Stimulated activated CD8-positive, alpha-beta memory T cell treated with anti-CD3 and anti-CD28 coated beads, Interleukin-7, amount 100 ng/mL, for 48 hours (primary cell): Measurements from ENCODE around the gene PAQR6.

Experiments used
- DNase-seq, 2 donors: peaks; one replicate each; pipeline ENCODE4 v3.0.0-alpha.2; 2020; ENCODE audit warnings: low read depth in 1 of 2; ENCODE audit errors: extremely low read depth in 1 of 2

Gene PAQR6

GRCh38 chr1:156247460-156248322 lies at the start of gene PAQR6:
Gene PAQR6, minus strand, starts transcription at chr1:156248056. Its CDS starts 1,325 bp downstream, at chr1:156246731.
- no peak for DNase-seq

- DNase-seq, result no peak
Observed at GRCh38 chr1:156295391-156295947, 47.6 kb upstream of the PAQR6 start, which contains the start of gene GLMP. Gene GLMP, minus strand, starts transcription at chr1:156295679. Its CDS starts 34 bp downstream, at chr1:156295645.

GRCh38 chr1:156293895-156294294 lies 46.0 kb upstream of the PAQR6 start:
- DNase-seq, result no peak

- no peak for DNase-seq
Observed at GRCh38 chr1:156293098-156293434, 45.2 kb upstream of the PAQR6 start.

GRCh38 chr1:156291226-156292061 lies 43.6 kb upstream of the PAQR6 start:
- DNase-seq, result no peak

- DNase-seq, result no peak
Observed at GRCh38 chr1:156289857-156290256, 42.0 kb upstream of the PAQR6 start.

GRCh38 chr1:156286061-156286460 lies 38.2 kb upstream of the PAQR6 start:
- no peak for DNase-seq

GRCh38 chr1:156285437-156285836 lies 37.6 kb upstream of the PAQR6 start:
- no peak for DNase-seq

GRCh38 chr1:156284757-156285156 lies 36.9 kb upstream of the PAQR6 start:
- DNase-seq, result no peak

- DNase-seq, result no peak
Observed at GRCh38 chr1:156284112-156284511, 36.3 kb upstream of the PAQR6 start, which contains the start of gene TMEM79. Gene TMEM79, plus strand, starts transcription at chr1:156284325. Its CDS starts 902 bp downstream, at chr1:156285227.

GRCh38 chr1:156283521-156283920 lies 35.7 kb upstream of the PAQR6 start:
- DNase-seq, result no peak

GRCh38 chr1:156282479-156283222 lies 34.8 kb upstream of the PAQR6 start, which contains the start of gene SMG5:
Gene SMG5, minus strand, starts transcription at chr1:156282825. Its CDS starts 145 bp downstream, at chr1:156282680.
- peak; percentile 88 to 94 for DNase-seq

- no peak for DNase-seq
Observed at GRCh38 chr1:156281693-156282478, 34.0 kb upstream of the PAQR6 start.

- peak; percentile 45 to 55 for DNase-seq
Observed at GRCh38 chr1:156281281-156281680, 33.4 kb upstream of the PAQR6 start.

- DNase-seq, result no peak
Observed at GRCh38 chr1:156279837-156280236, 32.0 kb upstream of the PAQR6 start.

GRCh38 chr1:156276966-156277381 lies 29.1 kb upstream of the PAQR6 start:
- no peak for DNase-seq

- no peak for DNase-seq
Observed at GRCh38 chr1:156276532-156276931, 28.7 kb upstream of the PAQR6 start.

GRCh38 chr1:156270314-156270713 lies 22.5 kb upstream of the PAQR6 start:
- no peak for DNase-seq

- no peak for DNase-seq
Observed at GRCh38 chr1:156268336-156268735, 20.5 kb upstream of the PAQR6 start.

- DNase-seq, result no peak
Observed at GRCh38 chr1:156266051-156266450, 18.2 kb upstream of the PAQR6 start.
